GM19238 (cell line): ENCODE data around the gene ENPP7.

ENCODE experiments used
- DNase-seq: peaks from one replicate; pipeline ENCODE4 v3.0.0; 2011; ENCODE audit warnings: low spot score; ENCODE audit not compliant: insufficient read length

The ENPP7 gene

GRCh38 chr17:79730769-79731483 lies at the start of gene ENPP7:
ENPP7 (plus strand) TSS chr17:79730943; CDS start chr17:79731140, 197 bp downstream.
- no peak for DNase-seq

- DNase-seq, result no peak
Observed at GRCh38 chr17:79681101-79681621, 49.6 kb upstream of the ENPP7 start.

- no peak for DNase-seq
Observed at GRCh38 chr17:79681628-79682261, 49.0 kb upstream of the ENPP7 start.

- no peak for DNase-seq
Observed at GRCh38 chr17:79683365-79683764, 47.4 kb upstream of the ENPP7 start.

- no peak for DNase-seq
Observed at GRCh38 chr17:79684132-79684985, 46.4 kb upstream of the ENPP7 start.

GRCh38 chr17:79685121-79685520 lies 45.6 kb upstream of the ENPP7 start:
- DNase-seq, result no peak

- DNase-seq, result no peak
Observed at GRCh38 chr17:79686476-79686875, 44.3 kb upstream of the ENPP7 start.

GRCh38 chr17:79690466-79690865 lies 40.3 kb upstream of the ENPP7 start:
- DNase-seq, result no peak

GRCh38 chr17:79690988-79691836 lies 39.5 kb upstream of the ENPP7 start:
- no peak for DNase-seq

- DNase-seq, result no peak
Observed at GRCh38 chr17:79691931-79692330, 38.8 kb upstream of the ENPP7 start.

GRCh38 chr17:79693419-79693818 lies 37.3 kb upstream of the ENPP7 start:
- DNase-seq, result no peak

GRCh38 chr17:79695293-79695790 lies 35.4 kb upstream of the ENPP7 start:
- DNase-seq, result no peak

- no peak for DNase-seq
Observed at GRCh38 chr17:79695797-79696609, 34.7 kb upstream of the ENPP7 start.

- DNase-seq, result no peak
Observed at GRCh38 chr17:79696610-79696982, 34.1 kb upstream of the ENPP7 start.

- no peak for DNase-seq
Observed at GRCh38 chr17:79698146-79698846, 32.4 kb upstream of the ENPP7 start.

GRCh38 chr17:79699386-79700036 lies 31.2 kb upstream of the ENPP7 start:
- DNase-seq, result no peak

- no peak for DNase-seq
Observed at GRCh38 chr17:79700592-79700991, 30.2 kb upstream of the ENPP7 start.

- no peak for DNase-seq
Observed at GRCh38 chr17:79702034-79702433, 28.7 kb upstream of the ENPP7 start.
